HG02610 (cell line): Measurements from ENCODE around the gene CFAP251.

Source experiments
- ATAC-seq: cut with Tn5 transposase; IDR thresholded peaks from one replicate; pipeline ENCODE4 v1.9.1; 2021; ENCODE audit warnings: mild to moderate bottlenecking, moderate library complexity; ENCODE audit not compliant: unreplicated experiment

CFAP251 gene

GRCh38 chr12:121942145-121942718 lies 23.8 kb downstream of the CFAP251 start:
- ATAC-seq = no peak

- ATAC-seq = no peak
Observed at GRCh38 chr12:121943926-121944325, 25.5 kb downstream of the CFAP251 start.

GRCh38 chr12:121946313-121947025 lies 28.1 kb downstream of the CFAP251 start:
- no peak for ATAC-seq

GRCh38 chr12:121947981-121948380 lies 29.6 kb downstream of the CFAP251 start:
- ATAC-seq = no peak

GRCh38 chr12:121949648-121950397 lies 31.4 kb downstream of the CFAP251 start:
- ATAC-seq = no peak

GRCh38 chr12:121953117-121953692 lies 34.8 kb downstream of the CFAP251 start:
- no peak for ATAC-seq

GRCh38 chr12:121953695-121954094 lies 35.3 kb downstream of the CFAP251 start:
- ATAC-seq = no peak

- ATAC-seq = no peak
Observed at GRCh38 chr12:121955258-121956237, 37.2 kb downstream of the CFAP251 start.

GRCh38 chr12:121957861-121958515 lies 39.6 kb downstream of the CFAP251 start:
- no peak for ATAC-seq

- no peak for ATAC-seq
Observed at GRCh38 chr12:121958541-121959240, 40.3 kb downstream of the CFAP251 start.

- no peak for ATAC-seq
Observed at GRCh38 chr12:121960541-121960940, 42.1 kb downstream of the CFAP251 start.

GRCh38 chr12:121961195-121961879 lies 42.9 kb downstream of the CFAP251 start:
- ATAC-seq = no peak

- no peak for ATAC-seq
Observed at GRCh38 chr12:121963341-121964018, 45.1 kb downstream of the CFAP251 start.

- ATAC-seq = no peak
Observed at GRCh38 chr12:121964813-121965643, 46.6 kb downstream of the CFAP251 start.

GRCh38 chr12:121966959-121967358 lies 48.6 kb downstream of the CFAP251 start:
- ATAC-seq = no peak

GRCh38 chr12:121968876-121969275 lies 50.5 kb downstream of the CFAP251 start:
- no peak for ATAC-seq

GRCh38 chr12:121969726-121970125 lies 51.3 kb downstream of the CFAP251 start:
- ATAC-seq = no peak
